AML-193 (cell line): Measurements from ENCODE around the gene ICAM2.

Source experiments
- DNase-seq, 2 experiments: peaks; one replicate each; lab custom pipeline; 2025; lab: John Stamatoyannopoulos, UW

ICAM2 gene

GRCh38 chr17:64020056-64020766, at the start of gene ICAM2:
TSS of gene ICAM2 (minus strand) at chr17:64020633. CDS start at chr17:64006691, 13,942 bp downstream.
- peak; percentile 34 to 52 for DNase-seq

- DNase-seq = no peak
Measured at GRCh38 chr17:64070213-64070612, 49.8 kb upstream of the ICAM2 start.

DNA sequence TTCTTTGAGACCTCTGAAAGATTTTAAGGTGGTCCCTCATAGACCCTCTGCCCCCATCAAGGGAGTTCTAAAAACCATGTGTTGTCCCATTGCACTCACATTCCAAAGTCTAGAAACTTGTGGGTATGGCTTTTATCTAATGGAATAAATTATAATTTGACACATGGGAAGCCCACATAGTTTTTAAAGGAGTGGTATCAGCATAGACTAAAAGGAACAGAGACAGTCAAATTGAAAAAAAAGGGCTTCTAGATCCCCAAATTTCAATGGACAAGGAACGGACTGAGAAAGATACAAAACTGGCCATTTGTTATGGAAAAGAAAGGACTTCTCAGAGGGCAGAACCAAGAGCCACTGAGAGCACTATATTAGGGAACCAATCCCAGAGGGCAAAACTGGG, 48.7 kb upstream of the ICAM2 start:
- DNase-seq = no peak

GRCh38 chr17:64067657-64068056, 47.2 kb upstream of the ICAM2 start:
- DNase-seq = no peak

GRCh38 chr17:64066716-64067115, 46.3 kb upstream of the ICAM2 start:
- no peak for DNase-seq

DNA sequence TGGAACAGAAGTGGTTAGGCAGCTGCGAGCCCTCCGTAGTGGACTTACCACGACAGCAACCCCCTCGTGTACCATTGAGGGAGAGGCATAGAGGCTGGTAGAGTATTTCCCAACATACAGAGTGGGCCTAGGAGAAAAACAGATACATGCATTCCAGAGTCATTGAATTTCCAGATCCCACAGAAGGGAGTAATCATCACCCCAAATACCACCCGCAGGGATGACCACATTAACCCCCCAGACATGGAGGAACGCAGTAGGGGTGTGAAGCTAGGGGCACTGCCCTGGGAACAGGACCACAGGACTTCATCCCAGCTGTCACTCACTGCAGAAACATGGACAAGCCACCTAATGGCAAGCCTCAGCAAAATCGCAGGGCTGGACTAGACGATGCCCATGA, 44.7 kb upstream of the ICAM2 start:
- DNase-seq = no peak

- no peak for DNase-seq
Measured at GRCh38 chr17:64064331-64064730, 43.9 kb upstream of the ICAM2 start.

GRCh38 chr17:64063766-64064224, 43.4 kb upstream of the ICAM2 start:
- peak; percentile 29 to 45 for DNase-seq

- DNase-seq = no peak
Measured at GRCh38 chr17:64063088-64063487, 42.7 kb upstream of the ICAM2 start.

GRCh38 chr17:64061178-64061898, 40.9 kb upstream of the ICAM2 start:
- no peak for DNase-seq

DNA sequence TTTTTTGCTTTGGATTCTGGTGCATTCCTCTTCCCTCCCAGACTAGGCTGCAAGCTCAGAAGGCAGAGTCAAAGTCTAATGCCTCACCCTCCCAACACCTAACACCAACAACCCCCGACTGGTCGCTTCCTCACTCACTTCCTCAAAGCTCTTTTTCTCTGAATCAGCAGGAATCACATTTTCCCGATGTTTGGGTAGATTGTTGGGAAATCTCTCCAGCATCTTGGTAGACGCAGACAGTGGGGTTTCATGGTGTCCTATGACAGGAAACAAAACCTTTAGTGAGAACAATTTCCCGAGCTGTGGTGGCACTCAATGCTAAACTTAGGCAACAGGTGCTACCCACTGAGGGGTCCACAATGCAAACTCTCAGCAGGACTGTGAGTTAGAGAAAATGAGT, 39.9 kb upstream of the ICAM2 start:
- DNase-seq = no peak

GRCh38 chr17:64059756-64060155, 39.3 kb upstream of the ICAM2 start:
- no peak for DNase-seq

GRCh38 chr17:64058621-64059020, 38.2 kb upstream of the ICAM2 start:
- DNase-seq = no peak

DNA sequence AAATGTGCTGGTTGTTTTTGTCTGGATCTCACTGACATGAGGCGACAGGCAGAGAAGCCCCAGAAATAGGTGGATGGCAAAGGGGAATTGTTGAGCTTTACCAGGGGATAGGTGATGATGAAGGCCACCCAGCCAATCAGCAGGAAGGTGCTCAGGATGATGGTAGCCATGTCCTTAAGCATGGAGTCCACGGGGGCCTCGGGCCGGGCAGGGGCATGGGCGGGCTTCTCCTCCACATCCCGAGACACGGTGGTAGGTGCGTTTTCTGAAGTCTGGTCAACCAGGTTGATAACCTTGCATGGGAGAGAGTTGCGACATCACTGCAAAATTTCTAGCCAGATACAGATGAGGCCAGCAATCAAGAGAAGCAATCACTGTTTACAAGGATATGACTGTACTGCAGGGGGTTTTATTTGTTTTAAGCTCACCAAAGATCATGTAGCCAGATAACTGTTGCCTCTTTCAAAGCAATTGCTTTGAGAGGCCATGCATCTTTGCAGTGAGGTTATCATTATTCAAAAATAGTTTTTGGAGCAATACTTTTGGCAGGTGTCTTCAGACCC, 37.3 kb upstream of the ICAM2 start:
- DNase-seq = no peak

GRCh38 chr17:64056269-64057005, 36.0 kb upstream of the ICAM2 start:
- DNase-seq = no peak

- DNase-seq = no peak
Measured at GRCh38 chr17:64055183-64056142, 35.0 kb upstream of the ICAM2 start.

- DNase-seq = no peak
Measured at GRCh38 chr17:64054304-64054703, 33.9 kb upstream of the ICAM2 start.

DNA sequence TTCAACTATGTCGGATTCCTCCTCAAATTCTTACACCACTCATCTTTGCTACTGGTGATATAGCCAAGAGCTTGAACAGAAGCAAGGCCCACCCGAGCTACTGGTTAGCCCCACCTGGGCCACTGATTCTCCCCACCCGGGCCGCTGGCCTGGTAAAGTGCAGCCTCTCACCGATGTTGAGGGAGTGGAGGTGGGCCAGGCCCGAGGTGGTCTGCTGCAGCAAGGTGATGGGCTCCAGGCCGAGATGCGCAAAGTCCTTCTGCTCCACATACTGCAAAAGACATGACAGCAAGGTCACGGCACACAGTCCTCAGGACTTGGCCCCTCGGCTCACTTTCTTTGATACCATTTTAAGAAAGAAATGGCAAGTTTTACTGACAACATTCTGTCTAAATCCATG, 32.7 kb upstream of the ICAM2 start:
- no peak for DNase-seq

DNA sequence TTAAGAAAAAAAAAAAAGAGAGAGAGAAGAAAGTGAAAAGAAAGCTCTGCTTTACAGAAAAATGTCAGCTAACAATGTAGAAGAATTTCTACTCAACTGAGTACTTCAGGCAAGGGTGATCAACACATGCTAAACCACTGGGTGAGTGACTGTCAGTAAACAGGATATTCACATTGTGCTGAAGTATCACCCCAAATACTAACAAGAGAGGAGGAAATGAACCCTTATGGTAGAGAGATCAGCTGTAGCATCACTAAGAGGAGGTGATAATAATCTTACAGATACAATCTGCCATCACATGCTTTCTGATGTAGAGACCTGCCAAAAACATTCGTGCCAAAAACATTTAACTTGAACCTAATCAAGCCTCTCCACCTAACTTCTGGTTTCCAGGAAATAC, 30.7 kb upstream of the ICAM2 start:
- no peak for DNase-seq

GRCh38 chr17:64048805-64049204, 28.4 kb upstream of the ICAM2 start:
- DNase-seq = no peak

DNA sequence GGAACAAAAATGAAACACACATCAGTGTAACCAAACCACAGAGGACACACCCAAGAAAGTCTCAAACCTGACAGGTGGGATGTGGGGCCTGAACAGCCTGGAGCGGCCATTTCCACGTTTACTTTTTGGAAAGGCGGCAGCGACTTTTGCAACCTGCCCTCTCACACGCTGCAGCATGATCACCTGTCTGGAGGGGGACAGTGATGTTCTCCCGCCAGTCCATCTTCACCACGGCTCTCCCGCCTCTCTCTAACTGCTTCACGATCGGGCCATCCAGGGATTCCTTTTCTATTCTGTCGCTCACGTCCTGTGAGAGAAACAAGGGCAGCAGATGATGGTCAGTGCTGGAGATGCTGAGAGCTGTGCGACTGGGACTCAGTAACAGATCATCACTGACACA, 24.7 kb upstream of the ICAM2 start:
- DNase-seq = no peak
